Measurements from ENCODE around the gene TPRN. TPM values are rescaled to one million over a fixed set of nuclear protein-coding genes. Genes with fewer than 3 reads are reported as not detected.

Gene TPRN
- total RNA-seq, 1 experiment from 2014 or later = 17.6 TPM

DNA sequence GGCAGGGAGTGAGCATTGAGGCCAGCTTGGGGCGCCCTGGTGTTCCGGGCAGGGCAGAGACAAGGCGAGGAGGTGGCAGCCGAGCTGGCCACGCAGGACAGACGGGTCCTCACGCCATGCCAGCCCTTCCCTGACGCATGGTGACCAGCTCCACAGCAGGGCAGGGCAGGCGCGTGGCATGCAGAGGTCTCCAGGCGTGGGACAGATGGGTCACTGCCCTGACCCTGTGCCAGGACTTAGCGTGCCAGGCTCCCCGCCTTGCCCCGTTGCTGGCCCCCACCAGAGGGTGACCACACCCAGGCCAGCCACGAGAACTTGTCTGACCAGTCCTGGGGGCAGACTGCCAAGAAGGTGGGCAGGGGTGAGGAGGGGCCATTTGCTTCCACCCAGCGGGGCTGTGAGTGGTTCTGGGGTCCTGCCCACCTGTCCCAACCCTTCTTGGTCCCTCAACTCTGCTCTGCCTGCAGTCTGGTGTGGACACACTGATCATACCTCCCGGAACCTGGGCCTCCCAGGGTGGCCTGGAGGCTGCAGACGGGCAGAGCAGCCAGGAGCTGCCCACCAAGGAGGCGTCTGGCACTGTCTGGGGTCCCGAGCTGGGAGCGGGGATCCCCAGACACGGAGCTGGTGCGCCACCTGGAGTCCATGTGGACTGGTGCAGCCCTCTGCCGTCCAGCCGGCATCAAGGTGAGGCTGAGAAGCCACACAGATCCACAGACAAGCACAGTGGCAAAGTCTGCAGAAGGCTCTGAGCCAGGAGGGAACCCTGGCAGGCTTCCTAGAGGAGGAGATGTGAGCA is 26.7 kb upstream of the TPRN start, which contains the start of gene RNF224:
TSS of gene RNF224 (plus strand) at position 449 of the 799 bp plus-strand sequence. CDS start 834 bp downstream, outside the sequence.
- in situ Hi-C loops (cut with HindIII; ENCODE audit: low sequenced_read_pairs) = no loop called here
- peak; percentile 79 for DNase-seq (ENCODE audit: low spot score)

GRCh38 chr9:137226338-137227053 is 26.0 kb upstream of the TPRN start:
- in situ Hi-C loops (cut with HindIII; ENCODE audit: low sequenced_read_pairs) = no loop called here
- DNase-seq (ENCODE audit: low spot score) = no peak

GRCh38 chr9:137225699-137226331 is 25.3 kb upstream of the TPRN start:
- in situ Hi-C loops (cut with HindIII; ENCODE audit: low sequenced_read_pairs) = no loop called here
- DNase-seq (ENCODE audit: low spot score) = no peak

- DNase-seq (ENCODE audit: low spot score) = no peak
- in situ Hi-C loops (cut with HindIII; ENCODE audit: low sequenced_read_pairs) = no loop called here
Measured at GRCh38 chr9:137224830-137225694, 24.5 kb upstream of the TPRN start, which contains the start of gene CYSRT1. Gene CYSRT1, plus strand, starts transcription at chr9:137225174. Its CDS starts 448 bp downstream, at chr9:137225622.

- in situ Hi-C loops (cut with HindIII; ENCODE audit: low sequenced_read_pairs) = no loop called here
- peak; percentile 97 for DNase-seq (ENCODE audit: low spot score)
Measured at GRCh38 chr9:137223078-137223970, 22.8 kb upstream of the TPRN start.

- DNase-seq (ENCODE audit: low spot score) = no peak
- in situ Hi-C loops (cut with HindIII; ENCODE audit: low sequenced_read_pairs) = no loop called here
Measured at GRCh38 chr9:137222190-137223077, 21.9 kb upstream of the TPRN start, which contains the start of gene RNF208. Gene RNF208, minus strand, starts transcription at chr9:137222240. Its CDS starts 1,028 bp downstream, at chr9:137221212.

DNA sequence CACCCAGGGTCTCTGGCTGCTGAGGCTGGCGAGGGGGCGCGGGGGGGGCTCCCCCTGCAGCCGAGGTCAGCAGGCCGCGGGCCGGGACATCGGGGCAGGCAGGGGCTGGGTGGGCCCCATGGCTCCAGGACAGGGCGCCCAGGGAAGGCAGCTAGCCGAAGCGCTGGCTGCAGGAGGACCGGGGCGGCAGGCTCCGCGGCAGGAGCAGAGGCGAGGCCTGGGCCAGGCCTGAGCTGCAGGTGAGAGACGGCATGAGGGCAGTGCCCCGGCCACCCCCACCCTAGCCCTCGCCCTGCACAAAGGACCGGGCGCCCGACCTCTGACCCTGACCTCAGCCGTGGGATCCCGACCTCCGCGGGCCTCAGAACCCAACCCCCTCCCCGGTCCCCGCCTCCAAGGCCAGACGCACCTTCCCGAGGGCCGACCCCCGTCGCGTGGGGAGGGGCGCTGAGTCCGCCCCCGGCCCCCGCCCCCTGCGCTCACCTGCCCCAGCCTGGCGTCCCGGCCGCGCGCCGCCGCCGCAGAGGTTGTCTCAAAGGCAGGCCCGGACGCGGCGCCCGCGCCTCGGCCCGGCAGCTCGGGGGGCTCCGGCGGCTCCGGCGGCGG is 21.1 kb upstream of the TPRN start:
- in situ Hi-C loops (cut with HindIII; ENCODE audit: low sequenced_read_pairs) = no loop called here
- DNase-seq (ENCODE audit: low spot score) = no peak

GRCh38 chr9:137221095-137221505 is 20.6 kb upstream of the TPRN start:
- in situ Hi-C loops (cut with HindIII; ENCODE audit: low sequenced_read_pairs) = no loop called here
- no peak for DNase-seq (ENCODE audit: low spot score)

DNA sequence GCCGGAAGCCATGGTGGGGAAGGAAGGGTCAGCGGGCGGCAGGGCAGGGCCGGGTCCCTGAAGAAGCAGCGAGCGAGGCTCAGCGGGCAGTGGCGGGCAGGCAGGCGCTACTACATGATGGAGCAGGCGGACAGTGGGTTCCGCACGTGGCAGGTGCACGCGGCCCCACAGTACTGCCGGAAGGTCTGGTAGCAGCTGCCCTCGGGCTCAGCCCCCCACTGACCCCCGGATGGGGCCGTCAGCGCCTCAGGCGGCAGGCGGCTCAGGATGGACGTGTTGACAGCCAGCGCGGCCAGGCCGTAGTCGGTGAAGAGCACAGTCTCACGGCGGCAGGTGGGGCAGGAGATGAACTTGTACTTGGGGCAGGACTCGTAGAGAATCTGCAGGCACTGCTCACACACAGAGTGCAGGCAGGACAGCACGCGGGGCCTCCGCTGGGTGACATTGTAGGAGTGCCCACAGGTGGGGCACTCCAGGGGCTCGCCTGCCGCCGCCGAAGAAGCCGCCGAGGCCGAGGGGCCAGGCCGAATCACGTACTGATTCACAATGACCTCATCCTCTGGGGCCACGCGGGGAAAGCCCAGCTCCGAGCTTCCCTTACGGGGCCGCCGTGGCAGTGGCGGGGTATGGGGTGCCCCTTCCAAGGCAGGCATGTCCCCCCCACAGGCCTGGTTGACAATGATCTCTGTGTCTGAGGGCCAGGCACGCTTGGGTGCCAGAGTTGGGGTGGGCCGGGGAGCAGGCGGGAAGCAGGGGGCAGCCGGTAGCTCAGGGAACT is 20.0 kb upstream of the TPRN start:
- in situ Hi-C loops (cut with HindIII; ENCODE audit: low sequenced_read_pairs) = no loop called here
- DNase-seq (ENCODE audit: low spot score) = no peak

DNA sequence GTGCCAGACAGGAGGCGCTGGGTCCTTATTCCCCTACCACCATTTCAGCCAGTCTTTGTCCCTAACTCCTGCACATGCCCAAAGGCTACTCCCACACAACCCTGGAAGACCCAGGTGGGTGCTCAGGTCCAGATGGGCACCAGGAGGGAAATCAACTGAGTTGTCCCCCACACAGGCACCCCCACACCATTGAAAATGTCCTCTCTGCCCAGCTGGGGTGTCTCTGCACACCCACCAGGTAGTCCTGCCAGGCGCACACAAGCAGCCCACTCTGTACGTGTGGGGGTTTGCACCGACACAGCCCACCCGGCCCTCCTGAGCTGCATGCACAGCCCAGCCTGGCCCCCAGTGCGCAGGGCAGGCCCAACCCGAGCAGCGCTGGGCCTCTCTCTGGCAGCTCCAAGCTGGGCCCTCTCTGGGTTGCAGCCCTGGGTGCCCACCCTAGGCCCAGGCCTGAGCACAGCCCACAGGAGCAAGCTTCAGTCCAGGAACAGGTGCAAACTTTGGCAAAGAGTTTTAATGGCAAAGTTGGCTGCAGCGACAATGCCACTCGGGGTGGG is 19.3 kb upstream of the TPRN start:
- DNase-seq (ENCODE audit: low spot score) = no peak
- in situ Hi-C loops (cut with HindIII; ENCODE audit: low sequenced_read_pairs) = no loop called here

DNA sequence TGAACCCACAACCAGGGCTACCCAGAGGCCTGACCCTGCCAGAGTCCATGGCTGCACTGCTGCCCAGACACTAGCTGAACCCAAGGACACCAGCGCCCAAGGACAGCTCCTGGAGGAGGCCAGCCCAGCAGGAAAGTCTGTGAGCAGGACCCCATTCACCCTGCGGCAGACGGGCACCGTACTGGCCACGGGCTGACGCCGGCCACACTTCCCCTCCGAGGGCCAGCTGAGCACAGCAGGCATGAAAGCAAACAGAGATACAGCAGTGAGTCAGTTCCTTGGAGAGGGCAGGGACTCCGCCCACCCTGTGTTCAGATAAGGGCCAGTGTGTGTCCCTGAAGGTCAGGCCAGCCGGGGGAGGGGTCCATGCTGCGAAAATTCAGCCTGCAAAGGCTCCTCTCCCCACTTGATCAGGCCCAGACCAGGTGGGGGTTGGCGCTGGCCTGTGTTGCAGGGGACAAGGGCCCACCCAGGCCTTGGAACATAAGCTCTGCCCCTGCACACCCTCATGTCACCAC is 18.3 kb upstream of the TPRN start:
- in situ Hi-C loops (cut with HindIII; ENCODE audit: low sequenced_read_pairs) = no loop called here
- DNase-seq (ENCODE audit: low spot score) = no peak

DNA sequence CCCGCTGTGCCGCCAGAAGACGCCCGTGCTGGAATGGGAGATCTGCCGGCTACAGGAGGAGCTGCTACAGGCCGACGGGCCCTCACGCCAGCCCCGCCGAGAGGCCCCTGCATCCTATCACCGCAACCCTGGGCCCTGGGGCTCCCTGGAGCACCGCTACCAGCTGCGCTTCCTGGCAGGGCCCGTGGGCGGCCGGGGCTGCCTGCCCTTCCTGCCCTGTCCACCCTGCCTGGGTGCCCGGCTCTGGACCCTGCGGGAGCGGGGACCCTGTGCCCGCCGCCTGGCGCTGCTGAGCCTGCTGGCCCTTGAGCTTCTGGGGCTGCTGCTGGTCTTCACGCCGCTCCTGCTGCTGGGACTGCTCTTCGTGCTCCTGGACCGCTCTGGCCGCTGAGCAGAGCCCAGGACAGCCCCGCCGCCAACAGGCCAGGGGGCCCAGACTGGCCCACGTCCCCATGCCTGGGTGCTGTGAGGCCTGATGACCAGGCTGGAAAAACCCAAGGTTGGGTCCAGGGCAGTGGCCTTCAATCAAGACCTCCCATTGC is 17.7 kb upstream of the TPRN start:
- DNase-seq (ENCODE audit: low spot score) = no peak
- in situ Hi-C loops (cut with HindIII; ENCODE audit: low sequenced_read_pairs) = no loop called here

DNA sequence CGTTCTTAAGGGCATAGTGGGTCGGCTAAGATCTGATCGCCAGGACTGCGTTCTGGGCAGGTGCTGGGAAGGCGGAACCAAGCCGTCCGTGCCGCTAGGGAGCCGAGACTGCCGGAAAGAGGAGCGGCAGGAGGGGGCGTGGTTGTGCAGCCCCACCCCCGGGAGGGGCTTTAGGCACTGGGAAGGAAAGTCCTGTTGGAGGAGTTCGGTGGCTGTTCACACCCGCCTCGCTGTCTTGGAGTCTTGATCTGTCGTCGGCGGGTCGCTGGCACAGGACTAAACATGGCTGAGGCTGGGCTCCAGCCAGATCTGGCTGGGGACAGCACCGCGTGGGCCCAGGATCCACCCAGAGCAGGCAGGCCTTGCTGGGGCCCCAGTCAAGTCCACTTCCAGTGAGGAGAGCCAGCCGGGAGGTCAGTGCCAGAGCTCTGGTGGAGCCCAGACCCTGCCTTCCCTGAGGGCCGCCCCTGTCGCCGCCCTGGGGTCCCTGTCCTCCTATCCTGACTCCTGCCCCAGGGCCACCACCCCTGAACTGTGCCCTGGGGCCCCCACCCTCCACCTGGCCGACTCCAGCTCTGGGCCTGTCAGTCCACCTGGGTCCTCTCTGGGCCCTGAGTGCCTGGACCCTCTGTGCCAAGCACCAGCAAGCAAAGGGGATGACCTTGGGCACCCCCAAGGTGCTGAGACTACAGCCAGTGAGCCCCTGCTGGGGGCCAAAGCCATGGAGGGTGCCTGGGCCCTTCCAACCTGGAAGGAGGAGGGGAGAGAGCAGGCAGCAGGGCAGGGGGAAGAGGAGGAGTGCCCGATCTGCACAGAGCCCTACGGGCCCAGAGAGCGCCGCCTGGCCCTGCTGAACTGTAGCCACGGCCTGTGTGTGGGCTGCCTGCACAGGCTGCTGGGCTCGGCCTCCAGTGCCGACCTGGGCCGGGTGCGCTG is 17.0 kb upstream of the TPRN start:
- no peak for DNase-seq (ENCODE audit: low spot score)
- in situ Hi-C loops (cut with HindIII; ENCODE audit: low sequenced_read_pairs) = no loop called here

All from G401 (cell line).